SK-N-MC (cell line): ENCODE data around the gene EGFL7.

Experiments
- EZH2 ChIP-seq: fragments of 200-600 bp; sonication (generic); IDR thresholded peaks from one replicate; pipeline ENCODE4 v1.6.1; 2017; ENCODE audit warnings: antibody characterized with exemption
- FOXP2 ChIP-seq: optimal IDR thresholded peaks from 2 replicates; pipeline ENCODE3; 2011; ENCODE audit warnings: mild to moderate bottlenecking, moderate library complexity; ENCODE audit not compliant: insufficient read depth; ENCODE audit errors: extremely low read length, control extremely low read depth
- POLR2AphosphoS5 ChIP-seq: IDR thresholded peaks from 2 replicates; pipeline ENCODE4 v1.6.1; 2012; ENCODE audit warnings: mild to moderate bottlenecking, low read depth, low read length, borderline replicate concordance

GRCh38 chr9:136673088-136673974 lies 10.6 kb downstream of the EGFL7 start:
- TF ChIP-seq POLR2AphosphoS5 (no peak), EZH2 (no peak), FOXP2 (no peak)
